GM19324 (cell line): Measurements from ENCODE around the gene RIMBP3B.
"Not testable (repeated sequence)": the region's sequence is repeated elsewhere in the genome, so short reads cannot be mapped to it uniquely, and the experiment has no call there.

Experiments
- ATAC-seq: cut with Tn5 transposase; IDR thresholded peaks from one replicate; pipeline ENCODE4 v1.9.1; 2021; ENCODE audit warnings: mild to moderate bottlenecking, moderate library complexity; ENCODE audit not compliant: unreplicated experiment, low FRiP score

Gene RIMBP3B

DNA sequence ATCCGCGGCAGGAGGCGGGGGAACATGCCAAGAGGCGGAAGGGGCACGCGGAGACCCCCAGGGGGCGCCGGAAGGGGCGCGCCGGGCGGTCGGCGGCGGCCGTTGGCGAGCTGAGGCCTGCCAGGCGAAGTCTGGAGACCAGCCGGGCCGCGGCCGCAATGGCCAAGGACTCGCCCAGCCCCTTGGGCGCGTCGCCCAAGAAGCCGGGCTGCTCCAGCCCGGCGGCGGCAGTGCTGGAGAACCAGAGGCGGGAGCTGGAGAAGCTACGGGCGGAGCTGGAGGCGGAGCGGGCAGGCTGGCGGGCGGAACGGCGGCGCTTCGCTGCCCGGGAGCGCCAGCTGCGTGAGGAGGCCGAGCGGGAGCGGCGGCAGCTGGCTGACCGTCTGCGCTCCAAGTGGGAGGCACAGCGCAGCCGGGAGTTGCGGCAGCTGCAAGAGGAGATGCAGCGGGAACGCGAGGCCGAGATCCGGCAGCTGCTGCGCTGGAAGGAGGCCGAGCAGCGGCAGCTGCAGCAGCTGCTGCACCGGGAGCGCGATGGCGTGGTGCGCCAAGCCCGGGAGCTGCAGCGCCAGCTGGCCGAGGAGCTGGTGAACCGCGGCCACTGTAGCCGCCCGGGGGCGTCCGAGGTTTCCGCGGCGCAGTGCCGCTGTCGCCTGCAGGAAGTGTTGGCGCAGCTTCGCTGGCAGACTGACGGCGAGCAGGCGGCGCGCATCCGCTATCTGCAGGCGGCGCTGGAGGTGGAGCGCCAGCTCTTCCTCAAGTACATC lies at the start of gene RIMBP3B:
Gene RIMBP3B (plus strand): TSS at position 51 of the 767 bp plus-strand sequence. CDS start 108 bp downstream, at position 159.
- peak; percentile 71 for ATAC-seq

DNA sequence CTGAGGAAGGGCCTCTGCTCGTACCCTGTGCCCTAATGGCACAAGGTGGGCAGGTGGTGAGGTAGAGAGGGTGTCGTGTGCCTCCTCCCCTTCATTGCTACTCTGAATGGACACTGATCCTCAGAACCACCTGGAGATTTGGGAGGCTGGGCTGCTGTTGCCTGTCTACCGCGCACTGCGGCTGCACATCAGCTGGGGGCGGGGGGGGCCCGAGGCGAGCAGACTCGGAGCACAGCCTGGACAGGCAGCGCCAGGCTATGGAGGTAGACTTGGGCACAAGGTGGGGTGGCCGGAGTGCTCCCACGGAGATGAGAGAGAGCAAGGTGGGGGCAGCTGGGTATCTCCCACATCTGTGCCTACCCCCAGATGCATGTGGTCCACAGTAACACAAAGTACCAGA lies 26.0 kb upstream of the RIMBP3B start:
- ATAC-seq: not testable (repeated sequence)

GRCh38 chr22:21360525-21360924 lies 23.0 kb upstream of the RIMBP3B start:
- ATAC-seq: not testable (repeated sequence)

DNA sequence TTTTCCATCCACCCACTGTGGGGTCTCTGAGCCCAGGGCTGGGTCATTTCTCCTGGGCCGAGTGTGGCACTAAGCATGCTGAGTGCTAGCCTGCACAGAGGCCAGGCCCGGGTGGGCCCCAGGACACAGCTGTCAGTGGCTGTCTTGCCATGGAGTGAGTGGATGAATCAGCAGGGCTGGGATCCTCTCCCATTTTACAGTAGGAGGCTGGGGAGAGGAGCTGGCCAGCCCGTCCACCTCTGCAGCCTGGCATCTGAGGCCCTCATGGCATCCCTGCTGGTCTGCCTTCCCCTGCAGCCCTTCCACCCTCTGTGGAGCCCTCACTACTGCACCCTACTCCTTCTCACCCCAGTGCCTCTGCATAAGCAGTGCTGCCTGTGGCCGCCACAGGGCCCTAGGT lies 21.1 kb upstream of the RIMBP3B start:
- ATAC-seq: not testable (repeated sequence)

- ATAC-seq: not testable (repeated sequence)
Measured at GRCh38 chr22:21363061-21363460, 20.5 kb upstream of the RIMBP3B start.

DNA sequence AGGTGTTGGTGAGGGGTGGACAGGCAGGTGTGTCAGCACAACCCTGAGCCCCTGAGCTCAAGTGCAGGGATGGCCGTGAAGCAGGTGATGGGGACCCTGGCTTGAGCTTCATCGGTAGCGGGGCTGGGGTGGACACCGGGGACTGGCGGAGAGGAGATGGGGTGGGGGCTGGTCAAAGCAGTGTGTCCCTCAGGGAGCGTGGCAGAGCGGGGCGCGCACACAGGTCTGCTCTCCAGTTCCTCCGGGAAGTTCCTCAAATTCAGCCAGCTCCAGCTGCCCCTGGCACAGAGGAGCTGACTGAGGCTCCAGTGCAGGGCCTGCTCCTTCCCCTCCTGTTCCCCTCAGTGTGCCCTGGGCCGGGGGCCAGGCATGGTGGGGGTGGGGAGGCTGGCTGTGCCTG lies 19.7 kb upstream of the RIMBP3B start:
- not testable (repeated sequence) for ATAC-seq

DNA sequence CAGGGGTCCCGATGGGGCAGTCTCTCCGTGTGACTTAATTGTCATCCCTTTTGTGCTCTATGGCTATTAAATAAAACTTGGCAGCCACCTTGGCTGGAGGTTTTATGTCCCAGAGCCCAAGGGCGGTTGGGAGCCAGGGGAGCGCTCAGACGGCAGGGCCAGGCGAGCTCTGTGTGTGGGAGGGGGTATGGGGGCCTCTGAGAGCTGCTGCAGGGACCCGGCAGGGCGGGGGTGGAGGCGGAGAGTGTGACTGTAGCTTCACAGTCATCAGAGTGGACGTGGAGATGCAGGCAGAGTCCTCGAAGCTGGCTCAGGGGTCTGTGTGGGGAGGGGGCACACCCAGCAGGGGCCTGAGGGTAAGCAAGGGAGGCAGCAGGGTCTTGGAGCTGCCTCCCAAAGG lies 19.2 kb upstream of the RIMBP3B start:
- ATAC-seq: not testable (repeated sequence)

DNA sequence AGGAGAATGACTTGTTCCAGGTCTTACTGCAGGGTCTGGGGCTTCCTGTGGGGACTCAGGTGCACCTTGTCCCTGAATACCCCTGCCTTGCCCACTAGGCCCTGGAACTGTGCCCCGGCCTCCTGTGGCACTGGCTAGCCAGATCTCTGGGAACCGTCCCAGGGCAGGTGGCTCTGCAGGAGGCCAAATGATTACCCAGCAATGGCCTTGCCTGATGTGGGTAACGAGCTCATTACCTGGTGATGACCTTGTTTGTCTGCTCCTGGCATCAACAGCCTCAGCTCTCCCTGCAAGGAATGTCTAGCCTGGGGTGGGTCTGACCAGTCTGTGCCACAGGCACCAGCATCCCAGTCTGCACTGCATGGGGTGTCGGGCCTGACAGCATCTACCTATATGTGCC lies 18.2 kb upstream of the RIMBP3B start:
- ATAC-seq: not testable (repeated sequence)

GRCh38 chr22:21368603-21369310 lies 14.8 kb upstream of the RIMBP3B start:
- not testable (repeated sequence) for ATAC-seq

DNA sequence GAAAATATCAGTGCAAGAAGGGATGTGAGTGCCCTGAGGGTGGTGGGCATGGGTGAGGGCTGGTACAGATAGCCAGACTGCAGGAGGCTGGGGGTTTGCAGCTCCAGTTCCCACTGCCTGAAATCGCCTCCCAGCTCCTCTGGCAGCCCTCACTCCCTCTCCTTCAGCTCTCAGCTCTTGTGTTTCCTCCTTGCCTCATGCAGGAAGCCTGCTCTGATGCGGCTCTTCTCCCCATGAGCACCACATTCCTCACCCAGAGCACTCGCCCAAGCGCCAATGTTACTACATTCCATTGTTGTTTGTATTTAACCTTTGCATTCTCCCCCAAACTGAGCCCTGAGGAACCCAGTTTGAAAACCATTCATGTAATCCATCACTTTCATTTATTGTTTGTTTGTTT lies 7.7 kb upstream of the RIMBP3B start:
- ATAC-seq: not testable (repeated sequence)

DNA sequence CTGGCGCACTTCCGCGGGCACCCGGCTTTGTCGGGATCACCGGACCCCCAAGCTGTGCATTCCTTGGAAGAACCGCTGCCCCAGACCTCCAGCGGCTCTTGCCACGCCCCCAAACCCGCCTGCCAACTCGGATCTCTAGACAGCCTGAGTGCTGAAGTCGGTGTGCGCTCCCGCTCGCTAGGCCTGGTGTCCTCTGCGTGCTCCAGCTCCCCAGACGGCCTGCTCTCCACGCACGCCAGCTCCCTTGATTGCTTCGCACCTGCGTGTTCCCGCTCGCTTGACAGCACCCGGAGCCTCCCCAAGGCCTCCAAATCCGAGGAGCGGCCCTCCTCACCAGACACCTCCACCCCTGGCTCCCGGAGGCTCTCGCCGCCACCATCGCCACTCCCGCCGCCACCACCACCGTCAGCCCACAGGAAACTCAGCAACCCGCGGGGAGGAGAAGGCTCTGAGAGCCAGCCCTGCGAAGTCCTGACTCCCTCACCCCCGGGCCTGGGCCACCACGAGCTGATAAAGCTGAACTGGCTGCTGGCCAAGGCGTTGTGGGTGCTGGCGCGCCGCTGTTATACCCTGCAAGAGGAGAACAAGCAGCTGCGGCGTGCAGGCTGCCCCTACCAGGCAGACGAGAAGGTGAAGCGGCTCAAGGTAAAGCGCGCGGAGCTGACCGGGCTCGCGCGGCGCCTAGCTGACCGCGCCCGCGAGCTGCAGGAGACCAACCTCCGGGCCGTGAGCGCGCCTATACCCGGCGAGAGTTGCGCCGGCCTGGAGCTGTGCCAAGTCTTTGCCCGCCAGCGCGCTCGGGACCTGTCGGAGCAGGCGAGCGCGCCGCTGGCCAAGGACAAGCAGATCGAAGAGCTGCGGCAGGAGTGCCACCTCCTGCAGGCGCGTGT lies 1.2 kb downstream of the RIMBP3B start:
- ATAC-seq: peak; percentile 31

GRCh38 chr22:21389480-21389879 lies 5.9 kb downstream of the RIMBP3B start:
- ATAC-seq: not testable (repeated sequence)

- ATAC-seq: not testable (repeated sequence)
Measured at GRCh38 chr22:21390013-21390412, 6.5 kb downstream of the RIMBP3B start.

DNA sequence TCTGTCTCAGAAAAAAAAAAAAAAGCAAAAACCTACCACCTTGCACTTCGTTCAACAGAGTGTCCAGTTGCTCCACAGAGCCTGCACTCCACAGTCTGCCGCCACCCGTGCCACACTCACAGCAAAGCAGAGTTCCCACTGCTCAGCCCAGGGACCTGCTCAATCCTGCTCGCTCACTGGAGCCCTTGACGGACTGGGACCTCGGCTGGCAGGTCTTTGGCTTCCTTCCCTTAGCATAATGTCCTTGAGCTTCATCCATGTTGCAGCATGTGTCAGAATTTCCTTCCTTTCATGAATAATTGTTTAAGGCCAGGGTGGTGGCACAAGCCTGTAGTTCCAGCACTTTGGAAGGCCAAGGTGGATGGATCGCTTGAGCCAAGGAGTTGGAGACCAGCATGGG lies 11.1 kb downstream of the RIMBP3B start:
- not testable (repeated sequence) for ATAC-seq

GRCh38 chr22:21401197-21401969 lies 17.8 kb downstream of the RIMBP3B start:
- not testable (repeated sequence) for ATAC-seq

GRCh38 chr22:21402763-21403314 lies 19.3 kb downstream of the RIMBP3B start:
- not testable (repeated sequence) for ATAC-seq

GRCh38 chr22:21407139-21407538 lies 23.6 kb downstream of the RIMBP3B start:
- ATAC-seq: not testable (repeated sequence)

DNA sequence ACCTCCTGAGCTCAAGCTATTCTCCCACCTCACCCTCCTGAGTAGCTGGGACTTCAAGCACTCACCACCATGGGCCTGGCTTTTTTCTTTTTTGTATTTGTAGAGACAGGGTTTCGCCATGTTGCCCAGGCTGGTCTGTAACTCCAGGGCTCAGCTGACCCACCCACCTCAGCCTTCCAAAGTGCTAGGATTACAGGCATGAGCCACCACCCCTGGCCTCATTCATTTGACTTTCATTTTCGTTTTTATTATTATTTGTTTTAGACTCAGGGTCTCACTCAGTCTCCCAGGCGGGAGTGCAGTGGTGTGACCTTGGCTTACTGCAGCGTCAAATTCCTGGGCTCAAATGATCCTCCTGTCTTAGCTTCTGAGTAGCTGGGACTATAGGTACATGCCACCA lies 24.2 kb downstream of the RIMBP3B start:
- ATAC-seq: not testable (repeated sequence)

GRCh38 chr22:21416375-21416774 lies 32.8 kb downstream of the RIMBP3B start:
- ATAC-seq: not testable (repeated sequence)
